Measurements from ENCODE around the gene GALNT2.

The GALNT2 gene

GRCh38 chr1:230196077-230196476, 129.0 kb downstream of the GALNT2 start:
- Histone ChIP-seq H3K27ac (no peak overlapping the region), H3K4me3 (no peak overlapping the region)
- no peak for TF ChIP-seq CTCF (IDR thresholded peaks at IDR 0.05)
- no peak for DNase-seq (ENCODE audit: low spot score)

GRCh38 chr1:230197644-230198567, 130.9 kb downstream of the GALNT2 start:
- DNase-seq (ENCODE audit: low spot score), result no peak
- H3K4me3 ChIP-seq, result no peak overlapping the region
- TF ChIP-seq CTCF (IDR thresholded peaks at IDR 0.05), result no peak
- no peak overlapping the region for H3K27ac ChIP-seq

- no peak for DNase-seq (ENCODE audit: low spot score)
Observed at GRCh38 chr1:230199034-230199433, 132.0 kb downstream of the GALNT2 start.

GRCh38 chr1:230199554-230199953, 132.5 kb downstream of the GALNT2 start:
- no peak for TF ChIP-seq CTCF (IDR thresholded peaks at IDR 0.05)
- DNase-seq (ENCODE audit: low spot score), result no peak
- no peak overlapping the region for H3K27ac ChIP-seq
- H3K4me3 ChIP-seq, result no peak overlapping the region

More at GRCh38 chr1:230199034-230199433, 132.0 kb downstream of the GALNT2 start:
- Histone ChIP-seq H3K4me3 (no peak overlapping the region), H3K27ac (no peak overlapping the region)
- no peak for TF ChIP-seq CTCF (IDR thresholded peaks at IDR 0.05)

- no peak for DNase-seq (ENCODE audit: low spot score)
- no peak overlapping the region for H3K4me3 ChIP-seq
- H3K27ac ChIP-seq, result no peak overlapping the region
- TF ChIP-seq CTCF (IDR thresholded peaks at IDR 0.05), result no peak
Observed at GRCh38 chr1:230200276-230200675, 133.2 kb downstream of the GALNT2 start.

GRCh38 chr1:230201445-230201844, 134.4 kb downstream of the GALNT2 start:
- H3K27ac ChIP-seq, result no peak overlapping the region
- no peak overlapping the region for H3K4me3 ChIP-seq
- TF ChIP-seq CTCF (IDR thresholded peaks at IDR 0.05), result no peak
- DNase-seq (ENCODE audit: low spot score), result no peak

- Histone ChIP-seq H3K27ac (peak overlapping the region in 1 of 2 donors; percentile 39), H3K4me3 (no peak overlapping the region)
- TF ChIP-seq CTCF (IDR thresholded peaks at IDR 0.05), result no peak
- no peak for DNase-seq (ENCODE audit: low spot score)
Observed at GRCh38 chr1:230204842-230205241, 137.8 kb downstream of the GALNT2 start.
